H1 (cell line): ENCODE data around the gene HOXA11. TPM values are rescaled to one million over a fixed set of nuclear protein-coding genes. Genes with fewer than 3 reads are reported as not detected.

Experiments
- CTCF ChIA-PET: fragments of 300-600 bp; sonication (Branson Sonifier 250); formaldehyde crosslinking; loops from one replicate; lab custom pipeline; 2021; ENCODE audit not compliant: partially characterized antibody; lab: Charles Lee
- POLR2A ChIA-PET: fragments of 300-600 bp; sonication (Branson Sonifier 250); formaldehyde crosslinking; loops from one replicate; lab custom pipeline; 2021; ENCODE audit warnings: inconsistent platforms; ENCODE audit not compliant: partially characterized antibody; lab: Charles Lee
- DNase-seq, 2 experiments: peaks; one replicate each; pipeline versions ENCODE4 v3.0.0 to v3.0.0-alpha.2; 2010 to 2022; ENCODE audit warnings: low spot score in 2 of 2, low read depth in 1 of 2, mixed read lengths in 1 of 2
- FAIRE-seq: peaks from 2 replicates; lab custom pipeline; 2011; peaks lifted over from hg19 to GRCh38; lab: Jason Lieb, UNC
- H2AFZ ChIP-seq: 2 replicates; pipeline ENCODE4 v1.8.1; 2012; ENCODE audit warnings: low read length, inconsistent platforms
- H2AK5ac ChIP-seq: 2 replicates; pipeline ENCODE4 v1.6.1; 2013; ENCODE audit warnings: low read depth, low read length
- H2BK120ac ChIP-seq: replicated peaks from 2 replicates; pipeline ENCODE3; 2013; ENCODE audit warnings: low read depth, low read length, inconsistent platforms
- H2BK12ac ChIP-seq: 2 replicates; pipeline ENCODE4 v1.6.1; 2013; ENCODE audit warnings: low read depth, low read length
- H2BK15ac ChIP-seq: 2 replicates; pipeline ENCODE4 v1.6.1; 2013; ENCODE audit warnings: low read length
- H2BK20ac ChIP-seq: 2 replicates; pipeline ENCODE4 v1.6.1; 2013; ENCODE audit warnings: low read length
- H2BK5ac ChIP-seq: 2 replicates; pipeline ENCODE4 v1.6.1; 2013; ENCODE audit warnings: low read depth, low read length
- H3K14ac ChIP-seq: 2 replicates; pipeline ENCODE4 v1.6.1; 2013; ENCODE audit warnings: inconsistent platforms; ENCODE audit not compliant: insufficient read length
- H3K18ac ChIP-seq: 2 replicates; pipeline ENCODE4 v1.6.1; 2013; ENCODE audit warnings: low read length; ENCODE audit errors: extremely low read depth
- H3K23ac ChIP-seq: 2 replicates; pipeline ENCODE4 v1.6.1; 2013; ENCODE audit warnings: inconsistent platforms; ENCODE audit not compliant: insufficient read length
- H3K23me2 ChIP-seq: 2 replicates; pipeline ENCODE4 v1.6.1; 2013; ENCODE audit warnings: low read depth, low read length
- H3K27ac ChIP-seq: 2 replicates; pipeline ENCODE4 v1.6.1; 2011; ENCODE audit warnings: low read depth, low read length, inconsistent platforms
- H3K27me3 ChIP-seq, 4 experiments: replicated peaks in 1 of 4; 1 replicate in 1 of 4; 2 replicates in 3 of 4; pipeline versions ENCODE4 v1.6.1 to v1.8.1; 2011 to 2013; ENCODE audit warnings: low read length in 3 of 4, mild to moderate bottlenecking in 3 of 4, inconsistent platforms in 2 of 4, mixed read lengths in 2 of 4, moderate library complexity in 1 of 4; ENCODE audit not compliant: control insufficient read depth in 3 of 4, insufficient read depth in 3 of 4; ENCODE audit errors: extremely low read depth in 1 of 4
- H3K36me3 ChIP-seq, 4 experiments: 2 replicates each; pipeline versions ENCODE4 v1.6.1 to v1.8.1; 2011 to 2013; ENCODE audit warnings: mild to moderate bottlenecking in 4 of 4, low read length in 3 of 4, moderate library complexity in 2 of 4, control low read depth in 1 of 4, inconsistent platforms in 1 of 4; ENCODE audit not compliant: insufficient read depth in 4 of 4, control insufficient read depth in 2 of 4
- H3K4ac ChIP-seq: replicated peaks from 2 replicates; pipeline ENCODE3; 2013; ENCODE audit warnings: low read length, low read depth, mixed read lengths, inconsistent platforms; ENCODE audit not compliant: insufficient read length
- H3K4me1 ChIP-seq, 4 experiments: replicated peaks in 1 of 4; 1 replicate in 1 of 4; 2 replicates in 3 of 4; pipeline versions ENCODE4 v1.6.1 to v1.8.1; 2011 to 2013; ENCODE audit warnings: low read length in 3 of 4, inconsistent platforms in 2 of 4, mixed read lengths in 1 of 4; ENCODE audit not compliant: insufficient read depth in 4 of 4, control insufficient read depth in 3 of 4
- H3K4me2 ChIP-seq, 2 experiments: 2 replicates each; pipeline versions ENCODE4 v1.6.1 to v1.8.1; 2011 to 2013; ENCODE audit warnings: low read depth in 2 of 2, low read length in 2 of 2, control low read depth in 1 of 2, inconsistent platforms in 1 of 2, mild to moderate bottlenecking in 1 of 2; ENCODE audit not compliant: insufficient read depth in 1 of 2
- H3K4me3 ChIP-seq, 4 experiments: fragments of 200-600, 300-600 bp in 1 of 4; sonication (generic), shearing (Covaris generic), sonication (Bioruptor Twin) in 1 of 4; 2 replicates each; pipeline versions ENCODE4 v1.5.1 to v1.8.1; 2011 to 2016; ENCODE audit warnings: low read length in 4 of 4, low read depth in 3 of 4, control low read depth in 2 of 4, inconsistent platforms in 2 of 4, mild to moderate bottlenecking in 2 of 4, mixed read lengths in 1 of 4, moderate library complexity in 1 of 4; ENCODE audit not compliant: insufficient read depth in 2 of 4; ENCODE audit errors: extremely low read depth in 1 of 4
- H3K56ac ChIP-seq: replicated peaks from 2 replicates; pipeline ENCODE3; 2013; ENCODE audit warnings: low read depth, mild to moderate bottlenecking, mixed read lengths, low read length, inconsistent platforms; ENCODE audit not compliant: insufficient read length
- H3K79me1 ChIP-seq: 2 replicates; pipeline ENCODE4 v1.6.1; 2013; ENCODE audit warnings: low read depth, low read length, control low read depth
- H3K79me2 ChIP-seq, 2 experiments: 2 replicates each; pipeline versions ENCODE4 v1.6.1 to v1.8.1; 2012 to 2013; ENCODE audit warnings: low read length in 2 of 2, mild to moderate bottlenecking in 2 of 2, inconsistent platforms in 1 of 2; ENCODE audit not compliant: insufficient read depth in 2 of 2, control insufficient read depth in 1 of 2
- H3K9ac ChIP-seq, 4 experiments: replicated peaks in 1 of 4; 1 replicate in 1 of 4; 2 replicates in 3 of 4; pipeline versions ENCODE4 v1.6.1 to v1.8.1; 2011 to 2013; ENCODE audit warnings: low read depth in 3 of 4, low read length in 3 of 4, control low read depth in 2 of 4, mild to moderate bottlenecking in 2 of 4, moderate library complexity in 2 of 4, inconsistent platforms in 1 of 4; ENCODE audit errors: extremely low read depth in 1 of 4
- H3K9me3 ChIP-seq, 2 experiments: 2 replicates each; pipeline versions ENCODE4 v1.6.1 to v1.8.1; 2012 to 2013; ENCODE audit warnings: mild to moderate bottlenecking in 2 of 2, moderate library complexity in 2 of 2, control low read depth in 1 of 2, inconsistent platforms in 1 of 2, low read depth in 1 of 2, low read length in 1 of 2, mixed read lengths in 1 of 2; ENCODE audit not compliant: insufficient read depth in 2 of 2
- H4K20me1 ChIP-seq, 2 experiments: replicated peaks in 1 of 2; 2 replicates each; pipeline versions ENCODE3 to v1.8.1; 2011 to 2013; ENCODE audit warnings: inconsistent platforms in 2 of 2, low read length in 2 of 2, mild to moderate bottlenecking in 1 of 2; ENCODE audit not compliant: insufficient read depth in 2 of 2, control insufficient read depth in 1 of 2
- H4K5ac ChIP-seq: 2 replicates; pipeline ENCODE4 v1.6.1; 2013; ENCODE audit warnings: low read length, low read depth, mixed read lengths, inconsistent platforms; ENCODE audit not compliant: insufficient read length
- H4K8ac ChIP-seq: 2 replicates; pipeline ENCODE4 v1.8.0; 2013; ENCODE audit warnings: mild to moderate bottlenecking, moderate library complexity, low read length, inconsistent platforms; ENCODE audit not compliant: insufficient read depth; ENCODE audit errors: extremely low read depth
- H4K91ac ChIP-seq: replicated peaks from 2 replicates; pipeline ENCODE3; 2013; ENCODE audit warnings: low read length, mixed read lengths, inconsistent platforms; ENCODE audit not compliant: insufficient read length
- CHD1 ChIP-seq: IDR thresholded peaks from 2 replicates; pipeline ENCODE4 v1.6.1; 2012; ENCODE audit warnings: low read depth, low read length, improper control_type of control experiment
- CHD2 ChIP-seq: IDR thresholded peaks from 2 replicates; pipeline ENCODE4 v1.6.1; 2012; ENCODE audit warnings: low read length, improper control_type of control experiment
- E2F6 ChIP-seq: IDR thresholded peaks from 2 replicates; pipeline ENCODE4 v1.6.1; 2012; ENCODE audit warnings: inconsistent platforms
- EGR1 ChIP-seq: IDR thresholded peaks from 2 replicates; pipeline ENCODE4 v1.6.1; 2011; ENCODE audit warnings: low read depth, low read length, borderline replicate concordance
- JUND ChIP-seq: IDR thresholded peaks from 2 replicates; pipeline ENCODE4 v1.6.1; 2011; ENCODE audit warnings: mild to moderate bottlenecking, improper control_type of control experiment, low read length
- KDM1A ChIP-seq: fragments of 200-600, 300-600 bp; sonication (generic); IDR thresholded peaks from 2 replicates; pipeline ENCODE4 v1.7.1; 2016; ENCODE audit warnings: mild to moderate bottlenecking, low read length, borderline replicate concordance
- NRF1 ChIP-seq: IDR thresholded peaks from 2 replicates; pipeline ENCODE4 v1.6.1; 2011; ENCODE audit warnings: mild to moderate bottlenecking, low read depth, low read length, improper control_type of control experiment
- RBBP5 ChIP-seq: IDR thresholded peaks from 2 replicates; pipeline ENCODE4 v1.7.1; 2012; ENCODE audit warnings: low read depth, mild to moderate bottlenecking, inconsistent platforms, low read length, moderate library complexity, borderline replicate concordance
- SP1 ChIP-seq: IDR thresholded peaks from 2 replicates; pipeline ENCODE4 v1.6.1; 2011; ENCODE audit warnings: low read depth, low read length
- SP4 ChIP-seq: IDR thresholded peaks from 2 replicates; pipeline ENCODE4 v1.6.1; 2012; ENCODE audit warnings: low read length, inconsistent platforms
- SRF ChIP-seq: IDR thresholded peaks from 2 replicates; pipeline ENCODE4 v1.6.1; 2011; ENCODE audit warnings: mild to moderate bottlenecking, low read depth, low read length, moderate library complexity
- WGBS, 2 experiments: shearing (Covaris generic) in 1 of 2; methylation state at CpG; one replicate each; pipeline versions ENCODE4 v1.1.6 to v1.1.7; 2013 to 2015; ENCODE audit warnings: low lambda C conversion rate in 2 of 2, mixed read lengths in 2 of 2, inconsistent platforms in 1 of 2, low coverage in 1 of 2, missing lambda C conversion rate in 1 of 2; ENCODE audit not compliant: insufficient replicate concordance in 2 of 2, insufficient coverage in 1 of 2, insufficient read length in 1 of 2; ENCODE audit errors: extremely low coverage in 1 of 2, missing lambda C conversion rate in 1 of 2; 5-methylcytosine and 5-hydroxymethylcytosine counted together
- polyA plus RNA-seq, 7 experiments: library from polyadenylated mRNA; depleted of rRNA in 3 of 7; stranded (reverse) in 5 of 7; unstranded in 2 of 7; fragments of >200 nt in 5 of 7; fragments of 200-250 nt in 2 of 7; gene quantifications; 1 replicate in 5 of 7; 2 replicates in 1 of 7; 4 replicates in 1 of 7; pipeline versions ENCODE4 v1.2.1 to v1.2.3, GENCODE V29; 2011 to 2013; ENCODE audit warnings: missing spikeins in 2 of 7, mixed read lengths in 2 of 7
- total RNA-seq: library from RNA; stranded (reverse); fragmentation: NEBNext Ultra II Directional; extraction: Animal tissue kit (Norgen Biotek cat#: 25700); gene quantifications from 2 replicates; pipeline ENCODE4 v1.2.1, GENCODE V29; 2021
- TF ChIP-seq, protein P1 (sequence below): IDR thresholded peaks from 2 replicates; pipeline ENCODE4 v1.6.1; 2012; ENCODE audit warnings: inconsistent platforms

Gene HOXA11
- total and polyA plus RNA-seq, 2 of the 8 experiments (the other 6 are each of a cell fraction or from before 2014, with no cell fraction given) = not detected

- no peaks in the 10 kb centered on the region for H3K79me1 ChIP-seq
- no peak overlapping the region for H4K8ac ChIP-seq
- no peaks in the 10 kb centered on the region for H3K23me2 ChIP-seq
- H2AFZ ChIP-seq = no peak overlapping the region
- H4K91ac ChIP-seq = no peak overlapping the region
- no peaks in the 10 kb centered on the region for H3K79me2 ChIP-seq
- H3K4ac ChIP-seq = no peak overlapping the region
- no peak overlapping the region for H2BK12ac ChIP-seq
- FAIRE-seq (no peak), DNase-seq (no peak)
- no peak overlapping the region for H4K5ac ChIP-seq
- no peak overlapping the region for H2BK20ac ChIP-seq
- H3K27ac ChIP-seq = no peak overlapping the region
- H2BK15ac ChIP-seq = no peak overlapping the region
- peaks cover 98 to 100% (median 99%) of the 10 kb centered on the region in 4 experiments for H3K27me3 ChIP-seq
- ChIA-PET CTCF (interaction anchor here (0.8 to 9.1 kb wide), 18 partner anchors 8 to 90 kb away, joined by 3 to 64 read pairs (median 4); partner anchors contain the start of genes EVX1, HOXA1 and HOXA5), POLR2A (interaction anchor here (0.5 to 0.9 kb wide), 3 partner anchors 12 to 286 kb away, joined by 3 read pairs; no protein-coding TSS in a partner anchor)
- H2BK120ac ChIP-seq = no peak overlapping the region
- H3K4me1 ChIP-seq = peaks cover 0 to 27% (median 16%) of the 10 kb centered on the region in 4 experiments; a peak in 6 of 7 replicates
- no peak overlapping the region; a peak in 1 of 4 replicates for H3K4me2 ChIP-seq
- H3K14ac ChIP-seq = no peak overlapping the region
- H3K23ac ChIP-seq = no peak overlapping the region
- WGBS, 2 experiments = 30% methylated on average over 4 of the region's 4 CpGs; no CpG with 5 or more reads in 1 of the 2 experiments
- no peak overlapping the region for H3K56ac ChIP-seq
- H4K20me1 ChIP-seq = peaks cover 34 to 63% of the 10 kb centered on the region in 2 experiments
- H3K4me3 ChIP-seq = no peak overlapping the region
- H3K18ac ChIP-seq = no peak overlapping the region
- no peak overlapping the region for H2BK5ac ChIP-seq
- H3K9me3 ChIP-seq = no peaks in the 10 kb centered on the region; a peak in 1 of 4 replicates
- H3K36me3 ChIP-seq = peaks cover 0 to 8% (median 0%) of the 10 kb centered on the region in 4 experiments; a peak in 1 of 8 replicates
- H3K9ac ChIP-seq = no peak overlapping the region
- H2AK5ac ChIP-seq = no peak overlapping the region
- no peak for TF ChIP-seq EGR1
- TF ChIP-seq E2F6 = no peak
- no peak for TF ChIP-seq KDM1A
- TF ChIP-seq CHD2 = no peak
- TF ChIP-seq RBBP5 = no peak
- no peak for TF ChIP-seq SRF
- no peak for TF ChIP-seq SP1
- TF ChIP-seq, protein P1, sequence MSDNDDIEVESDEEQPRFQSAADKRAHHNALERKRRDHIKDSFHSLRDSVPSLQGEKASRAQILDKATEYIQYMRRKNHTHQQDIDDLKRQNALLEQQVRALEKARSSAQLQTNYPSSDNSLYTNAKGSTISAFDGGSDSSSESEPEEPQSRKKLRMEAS = no peak
- no peak for TF ChIP-seq SP4
- no peak for TF ChIP-seq CHD1
- TF ChIP-seq NRF1 = no peak
- no peak for TF ChIP-seq JUND
Measured at GRCh38 chr7:27186668-27187474, 1.8 kb upstream of the HOXA11 start.
